HG02588 (cell line): ENCODE data around the gene GLIS2.
A peak's percentile ranks its signal among the peaks of the same experiment; 100 is the strongest.

Source experiments
- ATAC-seq: cut with Tn5 transposase; IDR thresholded peaks from one replicate; pipeline ENCODE4 v1.9.1; 2021; ENCODE audit warnings: mild to moderate bottlenecking, moderate library complexity; ENCODE audit not compliant: unreplicated experiment

GLIS2 gene

DNA sequence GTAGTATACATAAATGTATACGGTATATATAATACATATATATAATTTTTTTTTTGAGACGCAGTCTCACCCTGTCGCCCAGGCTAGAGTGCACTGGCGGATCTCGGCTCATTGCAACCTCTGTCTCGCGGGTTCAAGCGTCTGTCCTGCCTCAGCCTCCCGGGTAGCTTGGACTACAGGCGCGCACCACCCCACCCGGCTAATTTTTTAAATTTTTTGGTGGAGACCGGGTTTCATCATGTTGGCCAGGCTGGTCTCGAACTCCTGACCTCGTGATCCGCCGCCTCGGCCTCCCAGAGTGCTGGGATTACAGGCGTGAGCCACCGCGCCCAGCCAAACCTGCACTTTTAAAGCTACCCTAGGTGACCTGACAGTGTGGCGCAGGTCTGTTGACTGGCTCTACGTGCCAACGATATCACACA lies 34.5 kb downstream of the GLIS2 start:
- no peak for ATAC-seq

DNA sequence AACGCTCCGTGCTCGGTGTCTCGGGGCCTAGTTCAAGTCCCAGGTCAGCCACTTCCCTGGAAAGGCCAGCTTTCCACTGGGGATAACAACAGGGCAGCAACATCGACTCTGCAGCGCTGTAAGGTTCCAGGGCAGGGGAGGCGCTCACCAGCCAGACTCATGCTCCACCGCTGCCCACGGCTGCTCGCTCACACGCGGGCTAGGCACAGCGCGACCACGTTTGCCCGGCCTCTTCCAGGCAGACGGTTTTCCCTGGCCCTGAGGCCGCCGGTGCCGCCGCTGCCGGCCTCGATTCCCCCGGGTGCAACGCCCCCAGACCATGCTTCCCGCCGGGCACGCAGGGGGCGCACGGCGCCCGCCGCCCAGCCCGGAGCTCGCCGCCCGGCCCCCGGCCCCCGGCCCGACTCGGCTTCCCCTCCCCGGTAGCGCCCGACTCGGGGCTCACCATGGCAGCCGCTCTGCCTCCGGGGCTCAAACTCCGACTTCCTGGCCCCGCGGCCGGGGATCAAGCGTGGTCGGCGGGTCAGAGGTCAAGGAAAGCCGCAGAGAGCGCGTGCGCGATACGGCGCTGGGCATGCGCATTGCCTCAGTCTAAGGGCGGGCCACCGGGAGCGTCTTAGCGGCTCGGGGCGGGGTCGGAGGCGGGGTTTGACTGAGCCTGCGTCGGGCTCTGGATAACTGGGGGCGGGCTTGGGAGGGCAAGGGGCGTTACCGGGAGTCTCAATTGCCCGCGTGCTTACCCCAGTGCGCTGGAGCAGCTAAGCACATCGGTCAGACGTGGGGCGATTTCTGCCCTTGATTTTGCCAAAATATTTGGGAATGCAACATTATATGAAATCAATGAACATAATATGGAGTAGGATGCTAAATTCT lies 35.2 kb downstream of the GLIS2 start, which contains the start of gene PAM16:
Gene PAM16, minus strand, starts transcription at position 535 of the 873 bp plus-strand sequence. Its CDS starts 87 bp downstream, at position 448.
- peak; percentile 87 for ATAC-seq

DNA sequence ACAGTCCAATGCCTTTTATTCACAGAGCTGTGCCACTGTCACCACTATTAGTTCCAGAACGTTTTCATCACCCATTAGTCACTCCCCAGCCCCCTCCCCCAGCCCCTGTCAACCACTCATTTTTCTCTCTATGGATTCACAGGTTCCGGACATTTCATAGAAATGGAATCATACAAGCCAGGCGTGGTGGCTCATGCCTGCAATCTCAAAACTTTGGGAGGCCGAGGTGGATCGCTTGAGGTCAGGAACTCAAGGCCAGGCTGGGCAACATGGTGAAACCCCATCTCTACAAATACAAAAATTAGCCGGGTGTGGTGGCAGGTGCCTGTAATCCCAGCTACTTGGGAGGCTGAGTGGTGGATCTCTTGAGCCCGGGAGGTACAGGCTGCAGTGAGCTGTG lies 36.0 kb downstream of the GLIS2 start:
- no peak for ATAC-seq

DNA sequence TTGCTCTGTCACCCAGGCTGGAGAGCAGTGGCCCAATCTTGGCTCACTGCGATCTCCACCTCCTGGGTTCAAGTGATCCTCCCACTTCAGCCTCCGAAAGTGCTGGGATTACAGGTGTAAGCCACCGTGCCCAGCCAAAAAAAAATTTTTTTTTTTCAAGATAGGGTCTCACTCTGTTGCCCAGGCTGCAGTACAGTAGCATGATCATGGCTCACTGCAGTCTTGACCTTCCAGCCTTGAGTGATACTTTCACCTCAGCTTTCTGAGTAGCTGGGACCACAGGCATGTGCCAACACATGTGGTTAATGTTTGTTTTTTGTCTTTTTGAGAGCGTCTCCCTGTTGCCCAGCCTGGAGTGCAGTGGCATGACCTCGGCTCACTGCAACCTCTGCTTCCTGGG lies 37.0 kb downstream of the GLIS2 start:
- ATAC-seq: no peak

DNA sequence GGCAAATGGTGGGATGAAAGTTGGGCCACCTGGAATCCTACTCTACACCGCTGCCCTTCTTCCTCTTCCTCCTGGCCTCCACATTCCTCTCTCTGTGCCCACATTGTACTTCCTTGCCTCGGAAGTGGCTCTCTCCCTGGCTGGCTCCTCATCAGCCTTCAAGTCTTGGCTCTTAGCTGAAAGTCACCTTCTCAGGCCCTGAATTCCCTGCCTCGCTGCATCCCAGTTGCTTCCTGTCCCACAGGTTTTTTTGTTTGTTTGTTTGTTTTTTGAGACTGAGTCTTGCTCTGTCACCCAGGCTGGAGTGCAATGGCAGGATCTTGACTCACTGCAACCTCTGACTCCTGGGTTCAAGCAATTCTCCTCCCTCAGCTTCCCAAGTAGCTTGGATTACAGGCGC lies 37.8 kb downstream of the GLIS2 start:
- ATAC-seq: no peak

DNA sequence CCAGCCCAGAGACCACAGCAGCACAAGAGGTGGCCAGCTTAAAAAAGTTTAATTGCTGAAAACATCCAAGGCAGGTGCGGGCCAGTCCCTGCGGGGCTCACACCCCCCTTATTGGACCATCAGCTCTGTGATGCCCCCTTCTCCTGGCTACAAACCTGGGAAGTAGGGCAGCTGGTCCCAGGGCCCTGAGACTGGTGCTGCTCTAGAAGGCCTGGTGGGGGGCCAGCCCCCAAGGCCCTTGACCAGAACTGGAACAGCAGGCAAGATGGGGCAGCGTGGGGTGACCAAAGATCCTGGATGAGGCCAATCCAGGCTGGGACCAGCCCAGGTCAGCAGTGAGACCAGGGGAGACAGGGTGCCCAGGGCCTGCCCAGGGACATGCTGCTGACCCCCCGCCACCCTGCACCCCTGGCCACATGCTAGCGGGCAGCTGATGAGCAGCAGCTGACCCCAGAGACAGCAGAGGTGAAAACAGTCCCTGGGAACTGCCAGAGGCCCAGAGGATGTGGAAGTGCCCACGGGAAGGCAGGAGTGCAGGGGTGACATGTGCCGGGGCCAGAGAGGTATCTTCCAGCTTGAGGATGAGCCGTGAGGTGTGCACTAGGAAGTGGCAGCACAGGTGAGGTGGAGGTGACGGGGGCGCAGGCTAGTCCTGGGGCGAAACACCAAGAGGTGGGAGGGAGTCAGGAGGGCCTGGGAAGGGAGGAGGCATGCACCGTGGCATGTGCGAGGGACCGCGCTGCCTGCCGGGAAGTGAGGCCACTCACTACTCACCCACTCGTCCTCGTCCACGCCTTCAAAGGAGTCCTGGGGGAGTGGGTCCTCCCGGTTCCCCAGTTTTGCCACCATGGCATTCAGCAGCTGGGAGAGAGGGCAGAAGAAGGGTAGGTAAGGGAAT lies 38.9 kb downstream of the GLIS2 start:
- ATAC-seq: no peak

DNA sequence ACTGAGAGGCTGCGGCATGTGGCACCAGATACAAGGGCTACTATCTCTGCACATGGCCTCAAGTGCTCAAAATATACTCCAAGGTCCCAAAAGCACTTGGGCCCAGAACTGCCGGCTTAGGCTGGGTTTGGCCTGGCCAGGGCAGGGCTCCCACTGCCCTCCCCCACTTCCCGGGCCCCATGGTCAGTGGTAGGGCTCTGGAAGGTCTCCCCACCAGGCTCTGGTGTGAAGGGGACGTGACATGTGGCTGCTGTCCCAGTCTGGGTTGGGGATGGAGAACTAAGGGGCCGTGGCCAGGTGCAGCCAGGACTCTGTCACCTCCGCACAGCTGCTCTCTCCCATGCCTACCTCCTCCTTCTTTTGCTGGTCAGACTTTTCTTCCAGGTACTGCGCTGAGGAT lies 41.0 kb downstream of the GLIS2 start:
- ATAC-seq: no peak

DNA sequence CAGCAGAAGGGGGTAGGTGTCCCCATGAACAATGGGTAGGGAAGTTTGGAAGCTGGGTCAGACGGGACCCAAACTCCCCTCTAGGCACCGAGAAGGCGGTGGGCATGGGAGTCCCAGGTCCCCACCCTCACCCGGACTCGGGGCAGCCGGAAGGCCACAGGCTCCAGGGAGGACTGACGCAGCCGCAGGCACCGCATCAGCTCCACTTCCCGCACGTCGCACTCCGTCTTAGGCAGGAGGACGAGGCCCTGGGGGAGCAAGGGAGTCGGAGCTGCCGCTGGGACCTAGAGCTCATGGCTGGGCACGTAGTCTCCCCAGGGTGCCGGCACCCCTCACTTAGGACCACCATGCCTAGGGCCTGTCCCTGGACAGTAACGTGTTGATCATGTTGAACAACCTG lies 42.4 kb downstream of the GLIS2 start:
- no peak for ATAC-seq

DNA sequence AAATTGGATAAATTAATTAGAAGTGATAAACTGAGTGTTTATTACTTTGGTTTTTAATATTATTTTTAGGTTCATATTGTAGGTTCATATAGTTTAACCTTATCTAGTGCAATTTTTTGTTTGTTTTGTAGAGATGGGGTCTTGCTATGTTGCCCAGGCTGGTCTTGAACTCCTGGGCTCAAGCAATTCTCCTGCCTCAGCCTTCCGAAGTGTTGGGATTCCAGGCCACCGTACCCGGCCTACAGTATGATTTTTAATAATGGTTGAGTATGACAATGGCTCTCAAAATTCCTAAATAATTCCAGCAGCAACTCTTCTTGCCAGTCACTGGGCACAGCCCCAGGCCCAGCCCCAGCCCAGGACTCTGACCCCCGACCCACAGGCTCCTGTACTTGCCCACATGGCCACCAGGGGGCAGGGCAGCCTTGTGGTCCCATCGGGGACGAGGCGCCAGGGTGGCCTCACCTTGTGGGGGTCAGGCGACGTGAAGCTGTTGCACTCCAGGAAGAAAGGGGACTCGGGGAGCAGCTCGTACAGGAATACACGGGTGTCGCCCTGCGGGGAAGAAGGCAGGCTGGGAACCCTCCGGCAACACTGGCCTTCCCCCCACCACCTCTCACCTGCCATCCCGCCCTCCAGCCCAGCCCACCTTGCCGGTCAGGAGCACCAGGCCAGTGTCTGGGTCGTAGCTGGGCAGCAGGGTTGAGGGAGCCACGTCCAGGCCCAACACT lies 43.1 kb downstream of the GLIS2 start:
- ATAC-seq: no peak

DNA sequence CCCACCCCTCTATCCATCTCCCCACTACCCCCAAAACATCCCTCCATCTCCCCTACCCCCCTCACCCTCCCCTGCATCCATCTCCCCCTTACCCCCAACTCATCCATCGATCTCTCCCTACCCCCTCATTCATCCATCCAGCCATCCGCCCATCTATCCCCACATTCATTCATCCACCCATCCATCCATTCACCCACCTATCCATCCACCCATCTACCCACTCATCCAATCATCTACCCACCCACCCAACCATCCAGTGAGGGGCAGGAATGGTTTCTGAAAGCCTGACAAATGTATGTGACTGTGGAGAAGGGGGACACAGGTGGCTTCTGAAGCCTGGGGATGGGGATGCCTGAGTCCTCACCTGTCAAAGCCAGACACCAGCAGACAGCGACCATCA lies 44.0 kb downstream of the GLIS2 start:
- ATAC-seq: no peak

DNA sequence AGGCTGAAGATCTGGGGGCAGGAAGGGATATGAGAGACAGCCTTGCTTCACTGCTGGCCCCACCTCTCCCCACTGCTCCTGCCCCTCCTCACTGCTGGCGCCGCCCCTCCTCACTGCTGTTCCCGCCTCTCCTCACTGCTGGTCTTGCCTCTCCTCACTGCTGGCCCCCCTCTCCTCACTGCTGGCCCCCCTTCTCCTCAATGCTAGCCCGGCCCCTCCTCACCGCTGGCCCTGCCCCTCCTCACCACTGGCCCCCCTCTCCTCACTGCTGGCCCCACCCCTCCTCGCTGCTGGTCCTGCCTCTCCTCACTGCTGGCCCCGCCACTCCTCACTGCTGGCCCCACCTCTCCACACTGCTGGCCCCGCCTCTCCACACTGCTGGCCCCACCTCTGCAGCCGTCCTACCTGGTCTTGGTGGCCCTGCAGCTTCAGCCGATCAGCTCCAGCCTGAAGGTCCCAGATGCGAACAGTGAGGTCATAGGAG lies 44.7 kb downstream of the GLIS2 start:
- ATAC-seq: no peak

DNA sequence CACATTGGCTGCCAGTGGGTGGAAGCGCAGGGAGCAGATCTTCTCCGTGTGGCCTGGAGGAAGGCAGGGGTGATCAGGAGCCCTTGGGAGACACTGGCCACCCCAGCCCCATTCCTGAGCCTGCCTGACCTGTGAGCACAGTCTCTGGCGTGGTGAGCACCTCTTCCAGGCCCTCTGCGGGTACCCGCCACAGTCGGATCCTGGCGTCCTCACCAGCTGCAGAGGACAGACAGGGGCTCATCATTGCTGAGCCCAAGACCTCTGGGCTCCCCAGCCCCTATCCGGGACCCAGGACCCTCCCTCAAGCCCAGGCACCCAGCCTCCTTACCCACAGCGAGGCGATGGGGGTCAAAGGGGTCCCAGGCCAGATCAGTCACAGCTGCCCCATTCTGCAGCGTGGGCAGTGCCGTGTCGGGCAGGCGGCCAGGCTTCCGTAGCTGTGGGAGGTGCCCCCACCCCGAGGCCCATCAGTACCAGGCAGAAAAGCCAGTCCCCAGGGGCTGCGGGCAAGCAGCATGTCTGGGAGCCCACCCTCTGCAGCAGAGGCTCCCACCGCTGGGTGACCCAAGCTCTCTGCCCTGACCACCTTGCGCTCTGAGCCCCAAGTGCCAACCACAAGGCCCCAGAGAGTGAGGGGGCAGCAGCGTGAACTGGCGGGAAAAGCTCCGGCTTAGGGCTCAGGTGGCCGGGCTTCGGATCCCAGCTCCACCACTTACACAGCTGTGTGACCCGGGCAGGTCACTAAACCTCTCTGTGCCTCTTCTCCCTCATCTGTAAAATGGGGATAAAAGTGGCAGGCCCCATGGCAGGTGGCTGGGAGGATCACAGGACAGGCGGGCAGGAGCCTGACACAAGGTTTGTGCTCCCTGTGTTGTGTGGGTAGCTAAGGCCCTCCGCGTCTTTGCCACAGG lies 45.4 kb downstream of the GLIS2 start:
- ATAC-seq: no peak

DNA sequence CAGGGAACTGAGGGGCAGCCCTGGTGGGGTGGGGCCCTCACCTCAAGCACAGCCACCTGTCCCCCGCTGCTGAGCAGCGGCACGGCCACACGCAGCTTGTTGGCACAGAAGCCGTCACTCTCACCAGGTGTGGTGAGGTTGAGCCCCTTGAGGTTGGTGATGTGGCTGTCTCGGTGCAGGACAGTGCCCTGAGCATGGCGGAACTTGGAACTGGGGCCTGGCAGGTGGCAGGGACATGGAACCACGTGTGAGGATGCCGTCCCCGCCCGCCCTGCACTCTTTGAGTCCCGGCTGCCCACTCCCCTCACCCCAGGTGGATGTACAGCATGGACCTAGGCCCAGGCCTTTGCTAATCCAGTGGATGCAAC lies 46.1 kb downstream of the GLIS2 start:
- ATAC-seq: no peak

DNA sequence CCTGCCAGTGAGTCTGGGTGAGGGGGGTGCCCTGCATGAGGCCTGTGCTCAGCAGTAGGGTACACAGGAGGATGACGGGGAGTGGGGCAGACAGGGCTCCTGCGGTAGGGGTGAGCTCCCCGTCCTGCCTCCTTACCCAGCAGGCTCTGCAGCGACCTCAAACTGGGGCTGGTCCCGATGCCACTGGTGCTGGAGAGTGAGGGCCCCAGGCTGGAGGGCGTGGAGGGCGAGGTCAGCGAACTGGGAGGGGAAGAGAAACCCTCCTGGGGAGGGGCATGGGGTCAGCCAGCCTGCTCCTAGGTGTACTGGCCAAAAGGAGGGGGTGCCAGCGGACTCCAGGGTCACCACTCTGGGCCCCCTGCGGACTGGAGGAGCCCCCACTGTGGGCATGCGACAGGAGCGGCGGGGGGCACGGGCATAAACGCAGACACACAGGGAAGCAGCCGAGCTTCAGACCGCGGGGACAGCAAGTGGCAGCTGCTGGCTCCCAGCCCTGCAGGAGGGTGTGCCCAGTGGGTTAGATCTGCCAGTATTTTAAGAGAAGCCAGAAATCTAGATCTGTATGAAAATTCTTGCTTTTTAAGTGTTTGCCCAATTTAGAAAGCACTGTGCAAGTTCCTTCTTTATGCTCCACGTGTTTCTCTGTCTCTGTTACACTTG lies 46.7 kb downstream of the GLIS2 start:
- no peak for ATAC-seq

DNA sequence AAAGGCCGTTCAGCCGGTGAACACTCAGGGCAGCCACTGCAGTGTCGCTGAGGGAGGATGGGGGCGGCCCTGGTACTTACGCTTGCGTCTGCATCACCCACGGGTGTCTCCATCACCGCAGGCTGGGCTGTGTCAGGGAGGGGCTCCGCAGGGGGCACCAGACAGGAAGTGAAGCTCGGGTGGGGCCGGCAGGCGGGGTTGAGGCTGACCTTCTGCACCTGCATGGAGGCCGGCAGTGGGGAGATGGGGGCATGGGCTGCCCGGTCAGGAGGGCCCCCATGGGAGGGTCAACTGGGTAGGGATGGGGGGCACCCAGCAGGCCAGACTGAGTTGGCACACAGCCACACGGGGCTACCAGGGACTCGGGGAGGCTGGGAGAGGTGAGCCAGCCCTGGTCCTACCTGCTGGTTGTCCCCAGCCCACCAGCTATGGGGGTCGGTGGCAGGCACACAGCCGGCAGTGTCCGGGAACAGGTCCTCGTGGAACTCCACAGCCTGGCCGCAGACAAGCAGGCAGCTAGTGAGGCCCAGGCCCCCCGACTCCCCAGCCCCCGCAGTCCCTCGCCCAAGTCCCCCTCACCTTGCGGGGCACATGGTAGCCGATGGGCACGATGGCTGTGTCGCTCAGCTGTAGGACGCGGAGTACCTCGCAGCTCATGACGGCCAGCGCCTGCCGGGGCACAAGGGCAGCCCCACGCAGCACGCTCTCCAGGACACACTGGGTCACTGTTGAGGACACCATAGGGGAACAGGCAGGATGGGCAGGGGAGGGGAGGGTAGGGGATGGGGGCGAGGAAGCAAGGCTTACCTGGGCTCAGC lies 48.5 kb downstream of the GLIS2 start:
- no peak for ATAC-seq

DNA sequence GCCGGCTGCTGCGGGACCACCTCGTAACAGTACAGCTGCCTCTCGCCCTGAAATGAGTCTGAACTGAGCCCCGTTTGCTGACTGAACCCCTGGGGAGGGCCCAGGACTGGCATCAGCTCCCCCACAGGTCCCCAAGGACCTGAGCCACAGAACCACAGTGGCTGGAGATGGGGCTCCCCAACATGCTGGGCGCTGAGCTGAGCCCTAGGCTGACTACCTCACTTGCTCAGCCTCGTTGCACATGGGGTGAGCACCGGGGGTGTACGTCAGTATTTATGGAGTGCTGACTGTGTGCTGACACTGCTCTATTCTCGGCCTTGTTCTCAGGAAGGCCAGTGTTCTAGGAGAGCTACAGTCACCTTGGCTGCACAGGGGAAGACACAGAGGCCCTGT lies 49.1 kb downstream of the GLIS2 start:
- peak; percentile 54 for ATAC-seq

DNA sequence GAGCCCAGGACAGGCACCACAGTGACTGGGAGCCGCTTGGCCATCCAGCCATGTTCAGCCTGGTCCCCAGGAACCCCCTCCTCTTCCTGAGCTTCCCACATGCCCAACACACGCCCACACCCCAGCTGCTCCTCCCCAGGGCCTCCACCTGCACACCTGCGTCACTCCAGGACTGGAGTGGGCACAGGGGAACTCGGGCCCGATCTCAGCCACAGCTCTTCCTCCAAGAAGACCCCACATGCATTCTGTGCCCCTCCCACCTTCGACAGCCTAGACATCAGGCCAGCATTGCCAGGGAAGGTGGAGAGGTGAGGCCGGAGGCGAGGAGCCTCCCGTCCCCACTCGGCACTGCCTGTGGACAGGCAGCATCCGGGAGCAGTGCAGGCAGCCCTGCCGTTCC lies 49.7 kb downstream of the GLIS2 start:
- ATAC-seq: no peak

DNA sequence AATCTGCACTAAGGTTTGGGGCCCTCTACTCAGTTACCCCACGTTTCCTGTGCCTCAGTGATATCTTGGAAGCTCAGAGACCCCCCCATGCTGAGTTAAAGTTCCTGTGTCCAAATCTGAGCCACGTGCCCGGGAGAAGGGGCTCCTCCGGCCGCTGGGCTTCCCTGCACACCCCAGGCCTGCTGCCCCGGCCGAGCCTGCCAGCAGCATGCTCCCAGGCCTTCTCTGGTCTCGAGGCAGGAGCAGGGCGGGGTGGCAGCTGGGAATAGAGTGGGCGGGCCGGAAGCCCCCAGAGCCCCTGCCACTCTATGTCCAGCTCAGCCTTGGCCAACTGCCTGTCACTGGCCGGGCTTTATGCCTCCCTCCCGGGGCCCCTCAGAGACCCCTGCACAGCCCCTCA lies 50.1 kb downstream of the GLIS2 start:
- ATAC-seq: no peak

DNA sequence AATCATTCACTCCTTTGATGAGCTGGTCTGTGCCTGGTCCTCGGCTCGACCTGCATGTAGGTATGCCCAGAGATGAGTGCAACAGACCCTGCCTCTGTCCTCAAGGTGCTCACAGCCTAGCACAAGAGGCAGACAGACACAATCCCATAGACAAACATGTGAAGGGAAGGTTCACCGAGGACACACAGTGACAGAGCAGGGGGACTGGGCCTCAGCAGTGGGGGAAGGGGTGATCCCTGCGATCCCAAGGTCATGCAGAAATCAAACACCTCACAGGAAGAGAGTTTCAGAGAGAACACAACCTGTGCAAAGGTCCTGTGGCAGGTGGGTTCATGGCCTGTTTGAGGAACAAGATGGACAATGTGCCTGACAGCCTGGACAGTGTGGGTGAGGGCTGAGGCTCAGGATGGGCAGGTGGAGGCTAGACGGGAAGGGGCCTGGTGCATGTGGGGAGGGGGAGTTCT lies 51.6 kb downstream of the GLIS2 start:
- ATAC-seq: no peak
